ENCODE measurements around the gene CCDC85A. TPM values are rescaled to one million over a fixed set of nuclear protein-coding genes. Genes with fewer than 3 reads are reported as not detected.

CCDC85A gene
- total RNA-seq, 2 donors from 2014 or later = 0.40 to 0.42 TPM

DNA sequence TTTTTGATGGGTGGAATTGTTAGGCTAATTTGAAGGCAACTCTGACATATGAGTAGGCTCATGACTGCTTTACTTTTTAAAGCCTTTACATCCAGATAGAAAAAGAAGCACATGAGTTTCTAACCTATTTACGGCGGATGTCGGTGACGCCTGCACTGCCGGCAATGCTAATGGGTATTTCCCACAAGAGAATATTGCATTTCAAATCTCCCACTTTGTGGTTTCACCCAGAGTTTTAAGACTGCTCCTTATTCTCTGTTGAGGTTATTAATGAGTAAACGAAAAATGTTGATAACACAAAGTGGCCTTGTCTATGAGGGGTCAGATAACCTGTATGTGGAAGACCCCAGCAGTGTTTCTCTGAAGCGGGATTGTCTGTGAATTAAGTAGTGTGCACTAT, 14.0 kb downstream of the CCDC85A start:
- H3K4me3 ChIP-seq = no peak overlapping the region
- TF ChIP-seq, protein P1, sequence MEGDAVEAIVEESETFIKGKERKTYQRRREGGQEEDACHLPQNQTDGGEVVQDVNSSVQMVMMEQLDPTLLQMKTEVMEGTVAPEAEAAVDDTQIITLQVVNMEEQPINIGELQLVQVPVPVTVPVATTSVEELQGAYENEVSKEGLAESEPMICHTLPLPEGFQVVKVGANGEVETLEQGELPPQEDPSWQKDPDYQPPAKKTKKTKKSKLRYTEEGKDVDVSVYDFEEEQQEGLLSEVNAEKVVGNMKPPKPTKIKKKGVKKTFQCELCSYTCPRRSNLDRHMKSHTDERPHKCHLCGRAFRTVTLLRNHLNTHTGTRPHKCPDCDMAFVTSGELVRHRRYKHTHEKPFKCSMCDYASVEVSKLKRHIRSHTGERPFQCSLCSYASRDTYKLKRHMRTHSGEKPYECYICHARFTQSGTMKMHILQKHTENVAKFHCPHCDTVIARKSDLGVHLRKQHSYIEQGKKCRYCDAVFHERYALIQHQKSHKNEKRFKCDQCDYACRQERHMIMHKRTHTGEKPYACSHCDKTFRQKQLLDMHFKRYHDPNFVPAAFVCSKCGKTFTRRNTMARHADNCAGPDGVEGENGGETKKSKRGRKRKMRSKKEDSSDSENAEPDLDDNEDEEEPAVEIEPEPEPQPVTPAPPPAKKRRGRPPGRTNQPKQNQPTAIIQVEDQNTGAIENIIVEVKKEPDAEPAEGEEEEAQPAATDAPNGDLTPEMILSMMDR (IDR thresholded peaks at IDR 0.05) = no peak
- intact Hi-C loops (cut with DNase I) = no loop called here
- DNase-seq = no peak
- H3K9me3 ChIP-seq = no peaks in the 10 kb centered on the region
- H3K27me3 ChIP-seq = no peaks in the 10 kb centered on the region
- no peak overlapping the region for H3K9ac ChIP-seq (ENCODE audit: low read depth in 2 of 2, low read length in 2 of 2)
- H3K36me3 ChIP-seq = no peaks in the 10 kb centered on the region
- H3K27ac ChIP-seq = no peak overlapping the region
- no peaks in the 10 kb centered on the region for H3K4me1 ChIP-seq

DNA sequence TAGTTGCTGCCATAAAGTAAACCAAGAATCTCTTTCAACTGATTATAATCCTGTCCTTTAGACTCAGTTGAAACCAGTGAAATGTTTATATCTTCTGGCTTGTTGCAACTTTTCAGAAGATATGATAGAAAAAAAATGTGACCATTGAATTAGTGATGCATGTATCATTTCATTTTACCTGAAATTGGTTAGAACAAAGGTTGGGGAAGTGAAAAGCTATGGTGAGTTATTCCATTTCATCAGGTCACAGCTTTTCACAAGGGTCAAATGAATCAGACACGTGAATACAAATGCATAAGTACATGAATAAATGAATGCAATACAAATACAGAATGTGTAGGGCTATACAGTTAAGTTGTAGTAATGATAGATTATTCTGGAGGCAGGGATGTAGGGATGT, 15.1 kb downstream of the CCDC85A start:
- Histone ChIP-seq H3K4me3 (no peak overlapping the region), H3K27me3 (no peaks in the 10 kb centered on the region), H3K9ac (ENCODE audit: low read depth in 2 of 2, low read length in 2 of 2) (no peak overlapping the region), H3K9me3 (no peaks in the 10 kb centered on the region), H3K27ac (no peak overlapping the region), H3K4me1 (no peaks in the 10 kb centered on the region), H3K36me3 (no peaks in the 10 kb centered on the region)
- intact Hi-C loops (cut with DNase I) = no loop called here
- DNase-seq = no peak
- TF ChIP-seq, protein P1 (IDR thresholded peaks at IDR 0.05) = no peak

DNA sequence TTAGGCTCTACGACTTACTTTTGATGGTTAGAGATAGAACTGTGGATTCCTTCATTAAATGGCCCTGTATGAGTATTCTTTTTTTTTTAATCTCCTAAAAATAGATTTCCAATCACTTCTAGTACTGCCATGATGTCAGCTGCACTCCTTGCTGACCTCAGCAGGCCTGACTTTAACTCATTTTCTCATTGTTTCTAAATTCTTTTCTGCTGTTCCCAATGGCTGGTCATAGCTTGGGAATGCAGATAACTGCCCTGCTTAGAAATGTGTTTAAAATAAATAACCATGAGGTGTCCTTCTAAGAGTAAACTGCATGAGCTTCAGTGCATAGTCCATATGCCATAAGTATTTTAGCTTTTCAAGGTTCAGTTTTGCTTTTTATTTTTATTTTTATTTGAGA, 15.7 kb downstream of the CCDC85A start:
- Histone ChIP-seq H3K36me3 (no peaks in the 10 kb centered on the region), H3K4me3 (no peak overlapping the region), H3K27me3 (no peaks in the 10 kb centered on the region), H3K27ac (no peak overlapping the region), H3K4me1 (no peaks in the 10 kb centered on the region), H3K9ac (ENCODE audit: low read depth in 2 of 2, low read length in 2 of 2) (no peak overlapping the region), H3K9me3 (no peaks in the 10 kb centered on the region)
- DNase-seq = no peak
- TF ChIP-seq, protein P1 (IDR thresholded peaks at IDR 0.05) = no peak
- intact Hi-C loops (cut with DNase I) = no loop called here

DNA sequence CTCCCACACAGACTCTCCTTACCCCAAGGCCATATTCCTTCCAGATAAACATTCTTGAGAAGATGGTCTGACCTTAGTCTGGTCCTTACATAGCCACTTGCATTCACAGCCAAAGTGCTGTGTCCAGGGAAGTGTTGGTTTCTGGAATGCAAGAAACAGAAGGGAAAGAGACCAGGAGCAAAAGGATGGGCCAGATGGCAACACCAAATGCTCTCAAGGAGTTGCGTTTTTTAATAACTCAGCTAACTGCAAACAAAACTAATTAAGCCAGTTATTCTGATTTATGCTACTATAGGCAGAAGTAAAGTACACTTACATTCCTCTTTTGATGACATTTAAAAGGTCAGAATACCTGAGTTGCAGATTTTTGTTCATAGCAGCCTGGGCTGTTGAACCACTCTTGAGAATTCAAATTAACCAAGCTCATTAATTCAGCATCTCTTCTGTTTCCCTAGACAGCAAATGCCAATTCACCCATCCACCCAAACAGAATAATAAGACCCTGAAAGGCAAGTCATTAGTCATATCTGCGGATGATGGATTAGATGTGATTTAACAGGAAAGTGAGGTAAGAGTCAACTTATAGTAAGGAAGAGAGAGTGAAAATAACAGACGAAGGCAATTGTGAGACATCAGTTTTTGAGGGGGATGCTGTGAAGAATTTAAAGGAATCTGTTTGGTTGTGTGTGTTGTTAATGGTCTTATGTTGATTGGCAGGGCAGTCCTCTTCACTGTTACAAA, 18.8 kb downstream of the CCDC85A start:
- DNase-seq = no peak
- TF ChIP-seq, protein P1 (IDR thresholded peaks at IDR 0.05) = no peak
- intact Hi-C loops (cut with DNase I) = no loop called here
- H3K9ac ChIP-seq (ENCODE audit: low read depth in 2 of 2, low read length in 2 of 2) = no peak overlapping the region
- no peaks in the 10 kb centered on the region for H3K36me3 ChIP-seq
- no peaks in the 10 kb centered on the region for H3K4me1 ChIP-seq
- H3K4me3 ChIP-seq = no peak overlapping the region
- no peak overlapping the region for H3K27ac ChIP-seq
- H3K27me3 ChIP-seq = no peaks in the 10 kb centered on the region
- no peaks in the 10 kb centered on the region for H3K9me3 ChIP-seq

DNA sequence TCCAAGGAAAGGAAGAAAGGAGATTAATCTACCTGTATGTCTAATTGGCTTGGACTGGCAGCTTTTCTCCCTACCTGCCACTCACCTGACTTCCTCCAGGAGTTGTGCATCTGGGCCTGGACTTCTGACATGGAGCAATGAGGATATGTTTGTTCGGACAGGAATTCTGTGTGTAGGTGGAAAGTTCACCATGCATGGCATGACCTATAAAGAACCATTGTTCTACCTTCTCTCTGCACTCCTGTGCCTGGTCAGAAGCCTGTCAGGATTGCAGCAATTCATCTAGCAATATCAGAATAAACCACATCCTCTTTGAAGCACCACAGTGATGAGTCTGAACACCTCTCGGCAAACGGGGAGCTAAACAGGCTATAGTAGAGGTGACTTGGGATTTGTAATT, 20.8 kb downstream of the CCDC85A start:
- H3K36me3 ChIP-seq = no peaks in the 10 kb centered on the region
- H3K9ac ChIP-seq (ENCODE audit: low read depth in 2 of 2, low read length in 2 of 2) = no peak overlapping the region
- no peaks in the 10 kb centered on the region for H3K27me3 ChIP-seq
- no peak for DNase-seq
- intact Hi-C loops (cut with DNase I) = no loop called here
- TF ChIP-seq, protein P1 (IDR thresholded peaks at IDR 0.05) = no peak
- no peaks in the 10 kb centered on the region for H3K9me3 ChIP-seq
- no peak overlapping the region for H3K4me3 ChIP-seq
- no peak overlapping the region for H3K27ac ChIP-seq
- H3K4me1 ChIP-seq = no peaks in the 10 kb centered on the region
